K562 (cell line): Measurements from ENCODE around the gene SLC12A6. TPM values are rescaled to one million over a fixed set of nuclear protein-coding genes. Genes with fewer than 3 reads are reported as not detected.

Experiments used
- ATAC-seq: fragments of 200-7000 bp; cut with Tn5 transposase; 3 replicates; pipeline ENCODE4 v1.9.1; 2020; ENCODE audit warnings: moderate library complexity
- BruUV-seq: library from RNA; stranded (reverse); fragments of 400-500 nt; replicated peaks from 2 replicates; lab custom pipeline; 2021; lab: Mats Ljungman, UMichigan
- CTCF ChIA-PET: fragments of 300-600 bp; formaldehyde crosslinking; extraction: SDS; loops from one replicate; lab custom pipeline; 2021; ENCODE audit warnings: low intra/inter-chr PET ratio; lab: Yijun Ruan, JAX
- POLR2A ChIA-PET: fragments of 300-600, 350-650 bp; sonication (Branson Sonifier 250); formaldehyde crosslinking; extraction: SDS; loops from one replicate; lab custom pipeline; 2021; ENCODE audit warnings: antibody characterized with exemption, inconsistent platforms; lab: Yijun Ruan, JAX
- DNase-seq, 4 experiments: peaks; one replicate each; pipeline versions ENCODE4 v3.0.0 to v3.0.0-alpha.2; 2011 to 2018; ENCODE audit warnings: low spot score in 3 of 4, mixed read lengths in 3 of 4; ENCODE audit errors: extremely low read depth in 1 of 4
- FAIRE-seq: peaks from 2 replicates; lab custom pipeline; 2011; peaks lifted over from hg19 to GRCh38; lab: Jason Lieb, UNC
- H2AFZ ChIP-seq: 2 replicates; pipeline ENCODE4 v1.6.0; 2011; ENCODE audit warnings: low read depth, low read length, control low read depth, inconsistent platforms
- H3K27ac ChIP-seq: fragments of 200-600 bp; 3 replicates; pipeline ENCODE4 v1.8.0; 2011; ENCODE audit warnings: low read depth, mild to moderate bottlenecking, control low read depth, inconsistent platforms, low read length, moderate library complexity, mixed read lengths; ENCODE audit errors: extremely low read depth
- H3K27me3 ChIP-seq, 2 experiments: fragments of 300-600 bp in 1 of 2; 2 replicates in 1 of 2; 3 replicates in 1 of 2; pipeline versions ENCODE4 v1.6.0 to v1.8.0; 2011; ENCODE audit warnings: inconsistent platforms in 2 of 2, low read length in 2 of 2, mild to moderate bottlenecking in 1 of 2, mixed read lengths in 1 of 2, moderate library complexity in 1 of 2; ENCODE audit not compliant: control insufficient read depth in 2 of 2, insufficient read depth in 2 of 2
- H3K36me3 ChIP-seq: fragments of 300-600 bp; 3 replicates; pipeline ENCODE4 v1.8.0; 2011; ENCODE audit warnings: mild to moderate bottlenecking, low read length, inconsistent platforms; ENCODE audit not compliant: control insufficient read depth, insufficient read depth
- H3K4me1 ChIP-seq, 2 experiments: fragments of 200-600 bp in 1 of 2; replicated peaks in 1 of 2; 2 replicates in 1 of 2; 3 replicates in 1 of 2; pipeline versions ENCODE4 v1.5.1 to v1.8.0; 2011; ENCODE audit warnings: inconsistent platforms in 2 of 2, low read length in 2 of 2, mild to moderate bottlenecking in 1 of 2, mixed read lengths in 1 of 2, moderate library complexity in 1 of 2; ENCODE audit not compliant: control insufficient read depth in 2 of 2, insufficient read depth in 2 of 2
- H3K4me2 ChIP-seq: 2 replicates; pipeline ENCODE4 v1.6.1; 2011; ENCODE audit warnings: low read length, control low read depth, inconsistent platforms, mixed read lengths; ENCODE audit not compliant: insufficient read depth
- H3K4me3 ChIP-seq: fragments of 200-600 bp; sonication (generic), shearing (Covaris generic); 2 replicates; pipeline ENCODE4 v1.5.1; 2016; ENCODE audit warnings: control low read depth, inconsistent platforms
- H3K79me2 ChIP-seq: fragments of 200-600 bp; 3 replicates; pipeline ENCODE4 v1.8.0; 2011; ENCODE audit warnings: low read length, inconsistent platforms; ENCODE audit not compliant: control insufficient read depth, insufficient read depth
- H3K9ac ChIP-seq, 2 experiments: 2 replicates each; pipeline versions ENCODE4 v1.6.0 to v1.6.1; 2011; ENCODE audit warnings: low read depth in 2 of 2, low read length in 2 of 2, control low read depth in 1 of 2, inconsistent platforms in 1 of 2, mild to moderate bottlenecking in 1 of 2, mixed read lengths in 1 of 2; ENCODE audit not compliant: insufficient read depth in 1 of 2
- H3K9me1 ChIP-seq: one replicate; pipeline ENCODE4 v1.6.0; 2011; ENCODE audit warnings: inconsistent platforms, mild to moderate bottlenecking, low read length, moderate library complexity; ENCODE audit not compliant: control insufficient read depth, insufficient read depth
- H3K9me3 ChIP-seq: replicated peaks from 2 replicates; pipeline ENCODE4 v1.5.1; 2011; ENCODE audit warnings: low read depth, low read length, inconsistent platforms; ENCODE audit not compliant: control insufficient read depth, insufficient read depth
- H4K20me1 ChIP-seq: replicated peaks from 2 replicates; pipeline ENCODE4 v1.6.1; 2011; ENCODE audit warnings: low read length, inconsistent platforms, mixed read lengths; ENCODE audit not compliant: control insufficient read depth, insufficient read depth
- FOXJ3 ChIP-seq: sonication (generic); formaldehyde crosslinking; IDR thresholded peaks from 2 replicates; pipeline ENCODE4 v1.4.0; 2020; ENCODE audit warnings: mild to moderate bottlenecking, missing genetic modification reagents
- HOXB6 ChIP-seq: fragments of 250-450 bp; sonication (Bioruptor Pico); IDR thresholded peaks from 2 replicates; pipeline ENCODE4 v1.5.1; 2022; ENCODE audit warnings: mild to moderate bottlenecking, borderline replicate concordance
- KDM5B ChIP-seq: fragments of 200-600 bp; sonication (generic); IDR thresholded peaks from 2 replicates; pipeline ENCODE4 v1.6.1; 2012; ENCODE audit warnings: low read depth, mild to moderate bottlenecking, moderate library complexity, low read length, control low read depth, inconsistent platforms; ENCODE audit not compliant: insufficient replicate concordance
- KHSRP ChIP-seq: fragments of 450-650 bp; IDR thresholded peaks from 2 replicates; pipeline ENCODE4 v1.6.1; 2017
- MXI1 ChIP-seq: IDR thresholded peaks from 2 replicates; pipeline ENCODE4 v1.6.1; 2011; ENCODE audit warnings: low read depth, mild to moderate bottlenecking, improper control_type of control experiment, low read length
- NFIX ChIP-seq: fragments of 250-450 bp; sonication (Bioruptor Pico); IDR thresholded peaks from 2 replicates; pipeline ENCODE4 v1.4.0; 2020; ENCODE audit warnings: low read depth, mild to moderate bottlenecking, moderate library complexity
- NUFIP1 ChIP-seq: fragments of 450-650 bp; IDR thresholded peaks from 2 replicates; pipeline ENCODE4 v1.6.1; 2018; ENCODE audit not compliant: partially characterized antibody
- RAD21 ChIP-seq, 2 experiments: fragments of 250-450 bp in 1 of 2; fragments of 450-650 bp in 1 of 2; sonication (Bioruptor Pico) in 1 of 2; formaldehyde crosslinking in 1 of 2; IDR thresholded peaks in 1 of 2; conservative IDR thresholded peaks in 1 of 2; 2 replicates each; pipeline versions ENCODE4 v1.4.0 to v1.8.0; 2020 to 2022; ENCODE audit warnings: mild to moderate bottlenecking in 2 of 2, moderate library complexity in 1 of 2
- SAP30 ChIP-seq: fragments of 200-600 bp; sonication (generic); IDR thresholded peaks from 2 replicates; pipeline ENCODE4 v1.6.1; 2012; ENCODE audit warnings: borderline replicate concordance, low read depth, mild to moderate bottlenecking, moderate library complexity, low read length, control low read depth, inconsistent platforms; ENCODE audit not compliant: insufficient read depth, poor library complexity, severe bottlenecking
- SMARCA5 ChIP-seq: fragments of 450-650 bp; IDR thresholded peaks from 2 replicates; pipeline ENCODE4 v1.6.1; 2016
- SRSF7 ChIP-seq: fragments of 200-400 bp; formaldehyde crosslinking; optimal IDR thresholded peaks from 2 replicates; pipeline ENCODE3; 2017; ENCODE audit warnings: mild to moderate bottlenecking, low read depth, low read length
- ZNF445 ChIP-seq: fragments of 250-450 bp; sonication (Bioruptor Pico); IDR thresholded peaks from 2 replicates; pipeline ENCODE4 v1.4.0; 2020; ENCODE audit warnings: low read depth, mild to moderate bottlenecking, moderate library complexity
- WGBS: fragments of 100-300 bp; shearing (Covaris generic); methylation state at CpG from one replicate; pipeline ENCODE4 v1.1.6; 2016; ENCODE audit warnings: low coverage, mixed read lengths; ENCODE audit not compliant: insufficient coverage; ENCODE audit errors: missing lambda C conversion rate; 5-methylcytosine and 5-hydroxymethylcytosine counted together
- in situ Hi-C: fragments of 300-500 bp; cut with MboI; formaldehyde crosslinking; loops from 4 replicates; pipeline ENCODE4 v1.15.0; 2018; ENCODE audit warnings: inconsistent platforms, mixed read lengths
- intact Hi-C: fragments of 100-400 bp; cut with micrococcal nuclease; formaldehyde crosslinking; loops from 2 replicates; pipeline ENCODE4 v1.14.2; 2022
- polyA plus RNA-seq, 8 experiments: library from polyadenylated mRNA; depleted of rRNA in 4 of 8; stranded (reverse) in 5 of 8; unstranded in 3 of 8; fragments of >200 nt; fragmentation: Nextera tagmentation in 2 of 8; fragmentation: Illumina TruSeq in 1 of 8; extraction: Ambion mirVana in 2 of 8; extraction: Trizol in 1 of 8; gene quantifications; 2 replicates each; pipeline versions ENCODE4 v1.2.1 to v1.2.3, GENCODE V29; 2011 to 2014; ENCODE audit warnings: inconsistent platforms in 1 of 8, missing spikeins in 1 of 8
- total RNA-seq, 7 experiments: library from RNA; depleted of rRNA in 6 of 7; stranded (reverse); fragments of >200 nt in 6 of 7; fragmentation: Illumina TruSeq in 2 of 7; extraction: Trizol in 2 of 7; gene quantifications; 2 replicates each; pipeline versions ENCODE4 v1.2.1 to v1.2.3, GENCODE V29; 2011 to 2021; ENCODE audit warnings: low replicate concordance in 1 of 7
- TF ChIP-seq, protein P1 (sequence below): sonication (generic); formaldehyde crosslinking; IDR thresholded peaks from 2 replicates; pipeline ENCODE4 v1.8.0; 2022; ENCODE audit warnings: mild to moderate bottlenecking, missing genetic modification reagents
- TF ChIP-seq, protein P2 (sequence below): fragments of 450-650 bp; formaldehyde crosslinking; IDR thresholded peaks from 2 replicates; pipeline ENCODE4 v1.4.0; 2020; ENCODE audit warnings: mild to moderate bottlenecking, mixed read lengths

SLC12A6 gene
- total and polyA plus RNA-seq, 9 of the 15 experiments (the other 6 are each of a cell fraction or from before 2014, with no cell fraction given): 1.4 to 16.4 (median 6.7) TPM

DNA sequence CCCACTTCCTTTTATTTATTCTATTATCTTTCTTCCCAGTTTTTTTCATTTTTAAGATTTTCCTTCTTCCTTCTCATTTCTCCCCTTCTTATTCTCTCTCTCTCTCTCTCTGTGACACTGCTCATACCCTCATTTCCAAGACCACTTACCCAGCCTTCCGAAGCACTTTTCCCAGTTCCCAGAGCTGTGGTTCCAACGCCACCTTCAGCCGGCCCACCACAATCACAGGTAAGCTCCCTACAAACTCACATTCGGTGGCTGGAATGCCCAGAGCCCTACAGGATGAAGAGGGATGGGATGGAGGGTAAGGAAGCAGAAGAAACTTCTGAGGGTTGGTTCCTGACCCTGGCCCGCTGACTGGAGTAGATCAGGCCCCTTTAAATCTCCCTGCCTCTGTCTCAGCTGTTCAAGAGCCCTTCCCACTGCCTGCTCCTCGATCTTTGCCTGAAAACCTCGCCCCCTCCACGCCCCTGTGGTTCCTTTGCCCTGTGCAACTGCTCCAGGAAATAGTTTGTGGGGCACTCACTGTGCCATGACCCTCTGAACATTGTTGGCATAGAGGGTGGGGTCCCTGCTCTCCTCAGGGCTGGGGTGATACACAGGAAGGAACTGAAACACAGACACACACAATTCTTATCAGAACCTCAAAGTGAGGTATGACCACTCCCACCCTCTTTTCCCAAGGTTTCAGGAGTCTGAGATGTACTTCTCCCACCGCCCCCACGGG lies 24.6 kb upstream of the SLC12A6 start:
- FAIRE-seq: no peak
- BruUV-seq: no TSS peak
- POLR2A ChIA-PET: interaction anchor here (2.7 kb wide), 1 partner anchor 24 kb away, joined by 9 read pairs; the partner anchor contains the start of gene SLC12A6
- ATAC-seq: no peak
- Histone ChIP-seq H4K20me1 (no peaks in the 10 kb centered on the region), H3K4me2 (no peak overlapping the region), H3K9me1 (no peaks in the 10 kb centered on the region), H3K4me3 (no peak overlapping the region), H3K9ac (no peak overlapping the region), H2AFZ (no peak overlapping the region), H3K27ac (no peak overlapping the region), H3K79me2 (peaks cover 10% of the 10 kb centered on the region; the same call in 2 of the 3 replicates), H3K36me3 (peaks cover 45% of the 10 kb centered on the region; the same call in 2 of the 3 replicates), H3K4me1 (peaks cover 9 to 16% of the 10 kb centered on the region in 2 experiments; a peak in 4 of 5 replicates), H3K9me3 (no peaks in the 10 kb centered on the region), H3K27me3 (no peaks in the 10 kb centered on the region)
- intact Hi-C loops (no loop called here), in situ Hi-C loops (loop anchor here (10.0 kb wide), 1 partner anchor 297 kb away; no protein-coding TSS in a partner anchor)
- WGBS: 90% methylated on average over 9 of the region's 10 CpGs
- DNase-seq: no peak
- CTCF ChIA-PET: no interaction called here
- TF ChIP-seq KDM5B: no peak
- no peak for TF ChIP-seq HOXB6 (CRISPR knock-in tag)
- TF ChIP-seq, protein P1, sequence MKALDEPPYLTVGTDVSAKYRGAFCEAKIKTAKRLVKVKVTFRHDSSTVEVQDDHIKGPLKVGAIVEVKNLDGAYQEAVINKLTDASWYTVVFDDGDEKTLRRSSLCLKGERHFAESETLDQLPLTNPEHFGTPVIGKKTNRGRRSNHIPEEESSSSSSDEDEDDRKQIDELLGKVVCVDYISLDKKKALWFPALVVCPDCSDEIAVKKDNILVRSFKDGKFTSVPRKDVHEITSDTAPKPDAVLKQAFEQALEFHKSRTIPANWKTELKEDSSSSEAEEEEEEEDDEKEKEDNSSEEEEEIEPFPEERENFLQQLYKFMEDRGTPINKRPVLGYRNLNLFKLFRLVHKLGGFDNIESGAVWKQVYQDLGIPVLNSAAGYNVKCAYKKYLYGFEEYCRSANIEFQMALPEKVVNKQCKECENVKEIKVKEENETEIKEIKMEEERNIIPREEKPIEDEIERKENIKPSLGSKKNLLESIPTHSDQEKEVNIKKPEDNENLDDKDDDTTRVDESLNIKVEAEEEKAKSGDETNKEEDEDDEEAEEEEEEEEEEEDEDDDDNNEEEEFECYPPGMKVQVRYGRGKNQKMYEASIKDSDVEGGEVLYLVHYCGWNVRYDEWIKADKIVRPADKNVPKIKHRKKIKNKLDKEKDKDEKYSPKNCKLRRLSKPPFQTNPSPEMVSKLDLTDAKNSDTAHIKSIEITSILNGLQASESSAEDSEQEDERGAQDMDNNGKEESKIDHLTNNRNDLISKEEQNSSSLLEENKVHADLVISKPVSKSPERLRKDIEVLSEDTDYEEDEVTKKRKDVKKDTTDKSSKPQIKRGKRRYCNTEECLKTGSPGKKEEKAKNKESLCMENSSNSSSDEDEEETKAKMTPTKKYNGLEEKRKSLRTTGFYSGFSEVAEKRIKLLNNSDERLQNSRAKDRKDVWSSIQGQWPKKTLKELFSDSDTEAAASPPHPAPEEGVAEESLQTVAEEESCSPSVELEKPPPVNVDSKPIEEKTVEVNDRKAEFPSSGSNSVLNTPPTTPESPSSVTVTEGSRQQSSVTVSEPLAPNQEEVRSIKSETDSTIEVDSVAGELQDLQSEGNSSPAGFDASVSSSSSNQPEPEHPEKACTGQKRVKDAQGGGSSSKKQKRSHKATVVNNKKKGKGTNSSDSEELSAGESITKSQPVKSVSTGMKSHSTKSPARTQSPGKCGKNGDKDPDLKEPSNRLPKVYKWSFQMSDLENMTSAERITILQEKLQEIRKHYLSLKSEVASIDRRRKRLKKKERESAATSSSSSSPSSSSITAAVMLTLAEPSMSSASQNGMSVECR (CRISPR knock-in tag): no peak
- no peak for TF ChIP-seq RAD21 (CRISPR knock-in tag; conservative IDR thresholded peaks at IDR 0.05 in 1 of 2, IDR thresholded peaks at IDR 0.05 in 1 of 2)
- TF ChIP-seq ZNF445 (CRISPR knock-in tag): no peak
- no peak for TF ChIP-seq FOXJ3 (CRISPR knock-in tag)
- TF ChIP-seq, protein P2, sequence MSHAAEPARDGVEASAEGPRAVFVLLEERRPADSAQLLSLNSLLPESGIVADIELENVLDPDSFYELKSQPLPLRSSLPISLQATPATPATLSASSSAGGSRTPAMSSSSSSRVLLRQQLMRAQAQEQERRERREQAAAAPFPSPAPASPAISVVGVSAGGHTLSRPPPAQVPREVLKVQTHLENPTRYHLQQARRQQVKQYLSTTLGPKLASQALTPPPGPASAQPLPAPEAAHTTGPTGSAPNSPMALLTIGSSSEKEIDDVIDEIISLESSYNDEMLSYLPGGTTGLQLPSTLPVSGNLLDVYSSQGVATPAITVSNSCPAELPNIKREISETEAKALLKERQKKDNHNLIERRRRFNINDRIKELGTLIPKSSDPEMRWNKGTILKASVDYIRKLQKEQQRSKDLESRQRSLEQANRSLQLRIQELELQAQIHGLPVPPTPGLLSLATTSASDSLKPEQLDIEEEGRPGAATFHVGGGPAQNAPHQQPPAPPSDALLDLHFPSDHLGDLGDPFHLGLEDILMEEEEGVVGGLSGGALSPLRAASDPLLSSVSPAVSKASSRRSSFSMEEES: no peak
- no peak for TF ChIP-seq KHSRP
- TF ChIP-seq MXI1: no peak
- TF ChIP-seq SMARCA5: no peak
- no peak for TF ChIP-seq NUFIP1
- TF ChIP-seq SRSF7: no peak
- TF ChIP-seq NFIX (CRISPR knock-in tag): no peak
- no peak for TF ChIP-seq SAP30
